ENCODE results near the gene ACO1.

Gene ACO1

GRCh38 chr9:32384364-32385151 lies at the start of gene ACO1:
Gene ACO1 (plus strand): TSS chr9:32384643. CDS start chr9:32405507, 20,864 bp downstream.
- in situ Hi-C loops (cut with HindIII; ENCODE audit: low pct_ligation_motif_present, low sequenced_read_pairs), result no loop called here
- no peaks in the 10 kb centered on the region for H3K36me3 ChIP-seq (replicated peaks)
- peak within 1 kb of the TSS; percentile 94 for H3K4me3 ChIP-seq (ENCODE audit: low read depth, low read length)
- no peak for TF ChIP-seq CTCF (IDR thresholded peaks at IDR 0.05; ENCODE audit: low read depth, low read length, missing control alignments)
- no peaks in the 10 kb centered on the region for H3K27me3 ChIP-seq (replicated peaks)
- peak within 1 kb of the TSS; percentile 34 for H3K27ac ChIP-seq
- peak; percentile 62 for DNase-seq

DNA sequence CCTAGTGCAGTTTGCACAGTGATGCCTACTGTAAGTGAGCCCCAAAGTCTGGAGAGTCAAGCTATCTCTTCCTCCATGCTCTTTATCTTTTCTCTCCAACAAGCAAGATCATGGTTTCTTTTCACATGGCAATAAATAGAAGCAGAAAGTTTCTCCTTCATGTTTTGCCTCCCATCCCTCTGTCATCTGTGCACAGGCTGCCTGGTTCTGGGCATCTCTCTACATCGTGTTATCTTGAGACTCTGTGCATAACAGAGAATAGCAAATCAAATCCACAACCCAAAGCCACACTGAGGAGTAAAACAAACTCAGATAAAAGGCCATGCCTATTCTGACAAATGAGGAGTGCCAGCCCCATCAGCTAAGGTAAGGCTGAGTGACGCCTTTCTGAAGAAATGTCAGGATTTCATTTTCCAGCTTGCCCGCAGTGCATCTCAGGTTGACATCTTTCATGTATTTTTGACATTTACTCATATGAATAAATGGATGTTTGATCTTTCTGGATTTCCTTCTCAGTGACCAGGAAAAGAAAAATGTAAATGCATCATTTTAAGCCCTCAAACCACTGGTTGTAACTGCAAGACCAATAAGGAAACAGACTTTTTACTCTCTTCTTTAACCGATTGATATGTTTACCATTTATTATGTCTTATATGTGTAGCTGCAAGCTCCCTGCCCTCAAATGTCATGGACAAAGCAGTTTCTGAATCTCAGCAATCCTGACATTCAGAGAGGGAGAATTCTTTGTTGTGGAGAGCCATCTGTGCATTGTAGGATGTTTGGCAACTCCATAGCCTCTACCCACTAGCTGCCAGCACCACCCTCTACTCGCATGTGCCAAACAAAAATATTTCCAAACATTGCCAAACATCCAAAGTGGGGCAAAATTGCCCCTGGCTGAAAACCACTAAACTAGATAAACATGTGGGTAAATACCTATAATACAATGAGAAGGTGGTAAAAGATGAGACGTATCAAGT lies 49.2 kb upstream of the ACO1 start:
- H3K4me3 ChIP-seq (ENCODE audit: low read depth, low read length), result no peak overlapping the region
- no peak overlapping the region for H3K27ac ChIP-seq
- H3K36me3 ChIP-seq (replicated peaks), result no peaks in the 10 kb centered on the region
- no peak for DNase-seq
- no peaks in the 10 kb centered on the region for H3K27me3 ChIP-seq (replicated peaks)
- in situ Hi-C loops (cut with HindIII; ENCODE audit: low pct_ligation_motif_present, low sequenced_read_pairs), result no loop called here
- TF ChIP-seq CTCF (IDR thresholded peaks at IDR 0.05; ENCODE audit: low read depth, low read length, missing control alignments), result no peak

DNA sequence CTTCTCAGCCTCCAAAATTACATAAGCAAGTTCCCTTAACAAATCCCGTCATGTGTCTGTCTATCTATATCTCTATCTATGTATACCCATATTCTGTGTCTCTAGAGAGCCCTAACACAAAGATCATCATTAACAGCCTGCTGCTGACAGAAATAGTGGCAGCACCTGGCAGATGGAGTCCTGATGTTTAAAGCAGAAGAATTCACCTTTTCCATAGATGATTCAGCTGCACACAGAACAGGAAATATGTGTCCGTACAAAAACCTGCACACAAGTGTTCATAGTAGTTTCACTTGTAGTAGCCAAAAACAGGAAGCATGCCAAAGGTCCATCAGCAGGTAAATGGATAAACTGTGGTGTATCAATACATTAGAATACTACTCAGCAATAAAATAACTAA lies 45.0 kb upstream of the ACO1 start:
- in situ Hi-C loops (cut with HindIII; ENCODE audit: low pct_ligation_motif_present, low sequenced_read_pairs), result no loop called here
- H3K27me3 ChIP-seq (replicated peaks), result no peaks in the 10 kb centered on the region
- no peaks in the 10 kb centered on the region for H3K36me3 ChIP-seq (replicated peaks)
- no peak for TF ChIP-seq CTCF (IDR thresholded peaks at IDR 0.05; ENCODE audit: low read depth, low read length, missing control alignments)
- no peak for DNase-seq
- no peak overlapping the region for H3K27ac ChIP-seq
- H3K4me3 ChIP-seq (ENCODE audit: low read depth, low read length), result no peak overlapping the region

DNA sequence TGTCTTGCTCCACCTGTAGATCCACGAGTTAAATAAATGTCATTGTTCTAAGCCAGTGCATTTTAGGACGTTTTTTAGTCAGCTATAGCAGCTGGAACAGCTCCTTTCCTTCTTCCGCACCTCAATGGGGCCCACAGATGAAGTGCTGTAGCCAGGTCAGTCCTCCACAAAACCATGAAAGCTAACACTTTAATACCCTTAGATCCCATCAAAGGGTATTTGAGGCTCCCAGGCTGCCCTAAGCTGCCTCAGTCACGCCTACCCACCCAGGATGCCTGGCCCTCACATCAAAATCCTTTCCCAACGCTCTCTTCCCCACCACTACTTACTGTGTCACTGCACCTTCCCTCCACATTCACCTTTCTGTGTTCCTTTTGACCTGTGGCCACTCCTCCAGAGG lies 44.1 kb upstream of the ACO1 start:
- no peak for DNase-seq
- Histone ChIP-seq H3K27me3 (replicated peaks) (no peaks in the 10 kb centered on the region), H3K4me3 (ENCODE audit: low read depth, low read length) (no peak overlapping the region), H3K27ac (no peak overlapping the region), H3K36me3 (replicated peaks) (no peaks in the 10 kb centered on the region)
- in situ Hi-C loops (cut with HindIII; ENCODE audit: low pct_ligation_motif_present, low sequenced_read_pairs), result no loop called here
- TF ChIP-seq CTCF (IDR thresholded peaks at IDR 0.05; ENCODE audit: low read depth, low read length, missing control alignments), result no peak

DNA sequence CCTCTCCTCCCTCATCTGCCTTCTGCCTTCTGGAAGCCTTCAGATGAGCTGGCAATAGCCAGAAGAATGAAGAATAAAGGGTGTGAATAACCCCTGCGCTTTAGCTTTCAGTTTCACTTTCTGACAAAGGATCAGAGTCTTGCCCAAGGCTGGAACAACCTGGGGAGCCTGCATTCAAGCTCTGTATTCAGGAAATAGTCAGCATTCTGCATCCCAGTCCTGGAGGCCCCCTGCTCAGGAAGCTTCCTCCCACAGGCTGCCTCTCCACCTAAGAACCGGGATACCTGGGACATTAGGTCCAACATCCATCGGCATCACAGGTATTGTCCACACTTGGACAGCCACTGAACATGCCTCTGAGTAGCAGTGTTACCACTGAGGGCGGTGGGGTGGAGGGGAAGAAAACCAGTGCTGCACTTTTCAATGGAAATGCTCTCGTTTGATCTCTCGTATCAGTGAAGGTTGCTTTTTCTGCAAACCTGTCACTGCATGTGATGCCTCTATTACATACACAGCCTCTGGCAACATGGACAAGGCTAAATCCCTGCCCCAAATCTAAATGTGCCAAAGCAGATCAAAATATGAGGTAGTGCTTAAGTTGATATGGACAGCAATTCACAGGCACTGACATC lies 39.8 kb upstream of the ACO1 start:
- Histone ChIP-seq H3K36me3 (replicated peaks) (no peaks in the 10 kb centered on the region), H3K4me3 (ENCODE audit: low read depth, low read length) (no peak overlapping the region), H3K27me3 (replicated peaks) (peaks cover 2% of the 10 kb centered on the region), H3K27ac (no peak overlapping the region)
- TF ChIP-seq CTCF (IDR thresholded peaks at IDR 0.05; ENCODE audit: low read depth, low read length, missing control alignments), result no peak
- in situ Hi-C loops (cut with HindIII; ENCODE audit: low pct_ligation_motif_present, low sequenced_read_pairs), result no loop called here
- peak; percentile 16 for DNase-seq
